Measurements from ENCODE around the gene UNK.

Gene UNK

DNA sequence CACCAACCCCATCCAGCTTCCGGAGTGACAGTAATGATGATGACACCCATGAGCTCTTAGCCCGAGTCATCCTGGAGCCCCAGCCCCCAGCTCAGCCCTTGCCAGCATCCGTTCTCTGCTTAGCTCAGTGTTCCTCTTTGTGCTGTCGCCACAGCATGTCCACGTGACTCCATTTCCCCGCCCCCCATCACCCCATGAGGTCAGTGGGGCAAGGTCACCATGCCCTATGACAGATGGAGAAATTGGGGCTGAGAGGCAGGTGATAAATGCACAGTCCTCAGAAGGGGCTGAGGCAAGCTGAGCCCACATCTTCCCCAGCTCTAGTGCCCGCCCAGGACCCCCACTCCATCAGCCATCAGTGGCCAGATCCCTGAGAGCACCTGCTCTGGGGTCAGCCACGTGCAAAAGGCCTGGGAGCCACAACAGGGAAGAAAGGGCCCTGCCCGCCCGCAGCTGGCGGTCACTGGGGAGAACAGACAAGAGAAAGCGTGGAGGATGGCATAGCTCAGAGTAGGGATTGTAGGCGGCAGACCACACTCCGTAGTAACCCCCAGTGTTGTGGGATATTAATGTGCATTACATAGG is 46.3 kb upstream of the UNK start:
- no peak for TF ChIP-seq TCF12 (IDR thresholded peaks at IDR 0.05; ENCODE audit: low read depth)
- TF ChIP-seq YY1 (IDR thresholded peaks at IDR 0.05; ENCODE audit: low read depth): no peak
- no peak for TF ChIP-seq TAF1 (IDR thresholded peaks at IDR 0.05; ENCODE audit: low read depth)
- TF ChIP-seq MAX (IDR thresholded peaks at IDR 0.05): no peak
- TF ChIP-seq CREB1 (IDR thresholded peaks at IDR 0.05; ENCODE audit: low read depth): no peak
- no peak for TF ChIP-seq FOXM1 (IDR thresholded peaks at IDR 0.05; ENCODE audit: borderline replicate concordance, low read depth)
- TF ChIP-seq, protein P1, sequence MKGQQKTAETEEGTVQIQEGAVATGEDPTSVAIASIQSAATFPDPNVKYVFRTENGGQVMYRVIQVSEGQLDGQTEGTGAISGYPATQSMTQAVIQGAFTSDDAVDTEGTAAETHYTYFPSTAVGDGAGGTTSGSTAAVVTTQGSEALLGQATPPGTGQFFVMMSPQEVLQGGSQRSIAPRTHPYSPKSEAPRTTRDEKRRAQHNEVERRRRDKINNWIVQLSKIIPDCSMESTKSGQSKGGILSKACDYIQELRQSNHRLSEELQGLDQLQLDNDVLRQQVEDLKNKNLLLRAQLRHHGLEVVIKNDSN (IDR thresholded peaks at IDR 0.05): peak; percentile 35; the same call in 1 of the 2 replicates
- no peak for TF ChIP-seq RAD21 (IDR thresholded peaks at IDR 0.05; ENCODE audit: low read depth)
- TF ChIP-seq TEAD4 (IDR thresholded peaks at IDR 0.05): no peak

DNA sequence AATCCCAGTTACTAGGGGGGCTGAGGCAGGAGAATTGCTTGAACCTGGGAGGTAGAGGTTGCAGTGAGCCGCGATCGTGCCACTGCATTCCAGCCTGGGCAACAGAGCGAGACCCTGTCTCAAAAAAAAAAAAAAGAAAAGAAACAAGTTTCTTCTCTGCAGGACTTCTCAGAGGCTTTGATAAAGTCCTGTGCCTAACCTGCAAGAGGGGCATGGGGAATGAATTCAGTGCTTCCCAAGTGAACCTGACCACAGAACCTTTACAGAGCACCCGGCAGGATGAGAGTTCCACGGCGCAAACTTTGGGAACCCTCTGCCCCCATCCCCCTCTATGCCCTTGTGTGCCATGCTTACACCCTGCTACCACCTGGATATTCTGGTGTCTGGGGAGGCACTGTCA is 45.4 kb upstream of the UNK start:
- TF ChIP-seq TAF1 (IDR thresholded peaks at IDR 0.05; ENCODE audit: low read depth): no peak
- no peak for TF ChIP-seq CREB1 (IDR thresholded peaks at IDR 0.05; ENCODE audit: low read depth)
- TF ChIP-seq ZBTB7A (IDR thresholded peaks at IDR 0.05; ENCODE audit: low read depth): no peak
- TF ChIP-seq TCF12 (IDR thresholded peaks at IDR 0.05; ENCODE audit: low read depth): no peak
- no peak for TF ChIP-seq RAD21 (IDR thresholded peaks at IDR 0.05; ENCODE audit: low read depth)
- TF ChIP-seq TEAD4 (IDR thresholded peaks at IDR 0.05): no peak
- no peak for TF ChIP-seq NFIC (IDR thresholded peaks at IDR 0.05)
- TF ChIP-seq REST (IDR thresholded peaks at IDR 0.05; ENCODE audit: low read depth): no peak
- TF ChIP-seq FOXM1 (IDR thresholded peaks at IDR 0.05; ENCODE audit: borderline replicate concordance, low read depth): no peak
- no peak for TF ChIP-seq EGR1 (IDR thresholded peaks at IDR 0.05)
- TF ChIP-seq MAX (IDR thresholded peaks at IDR 0.05): no peak
- TF ChIP-seq EP300 (IDR thresholded peaks at IDR 0.05; ENCODE audit: borderline replicate concordance): no peak
- TF ChIP-seq, protein P1 (IDR thresholded peaks at IDR 0.05): no peak
- no peak for TF ChIP-seq CEBPB (IDR thresholded peaks at IDR 0.05)
- no peak for TF ChIP-seq YY1 (IDR thresholded peaks at IDR 0.05; ENCODE audit: low read depth)

GRCh38 chr17:75739801-75740200 is 44.8 kb upstream of the UNK start:
- no peak for TF ChIP-seq RAD21 (IDR thresholded peaks at IDR 0.05; ENCODE audit: low read depth)
- TF ChIP-seq ZBTB7A (IDR thresholded peaks at IDR 0.05; ENCODE audit: low read depth): no peak
- no peak for TF ChIP-seq YY1 (IDR thresholded peaks at IDR 0.05; ENCODE audit: low read depth)
- TF ChIP-seq REST (IDR thresholded peaks at IDR 0.05; ENCODE audit: low read depth): no peak
- TF ChIP-seq EGR1 (IDR thresholded peaks at IDR 0.05): no peak
- TF ChIP-seq TAF1 (IDR thresholded peaks at IDR 0.05; ENCODE audit: low read depth): no peak

DNA sequence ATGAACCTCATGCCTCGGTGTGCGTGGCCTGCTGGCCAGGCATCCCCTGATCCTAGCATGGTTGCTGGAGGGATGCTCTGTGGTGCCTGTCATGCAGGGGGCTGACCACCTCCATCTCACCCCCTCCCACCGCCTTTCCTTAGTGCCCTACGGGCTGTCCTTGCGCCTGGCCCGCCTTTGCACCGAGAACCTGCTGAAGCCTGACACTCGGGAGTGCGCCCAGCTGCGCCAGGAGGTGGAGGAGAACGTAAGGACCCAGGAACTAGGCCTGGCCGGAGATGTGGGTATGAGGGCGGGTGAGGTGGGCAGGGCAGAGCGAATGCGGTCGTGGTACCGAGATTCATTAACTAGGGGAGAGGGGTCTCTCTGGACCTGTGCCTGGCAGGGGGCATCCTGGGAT is 44.4 kb upstream of the UNK start:
- TF ChIP-seq TCF12 (IDR thresholded peaks at IDR 0.05; ENCODE audit: low read depth) (no peak), ZBTB7A (IDR thresholded peaks at IDR 0.05; ENCODE audit: low read depth) (no peak), REST (IDR thresholded peaks at IDR 0.05; ENCODE audit: low read depth) (no peak), NFIC (IDR thresholded peaks at IDR 0.05) (no peak), TAF1 (IDR thresholded peaks at IDR 0.05; ENCODE audit: low read depth) (no peak), FOXM1 (IDR thresholded peaks at IDR 0.05; ENCODE audit: borderline replicate concordance, low read depth) (no peak), TEAD4 (IDR thresholded peaks at IDR 0.05) (no peak), EP300 (IDR thresholded peaks at IDR 0.05; ENCODE audit: borderline replicate concordance) (no peak), CEBPB (IDR thresholded peaks at IDR 0.05) (no peak)
